ENCODE measurements around the gene UQCRC1.

UQCRC1 gene

GRCh38 chr3:48569808-48570450, 39.5 kb downstream of the UQCRC1 start:
- DNase-seq = no peak

GRCh38 chr3:48569400-48569799, 40.0 kb downstream of the UQCRC1 start:
- DNase-seq = no peak

- no peak for DNase-seq
These were observed 41.0 kb downstream of the UQCRC1 start for GRCh38 chr3:48568476-48568875.

- DNase-seq = no peak
These were observed 41.9 kb downstream of the UQCRC1 start for GRCh38 chr3:48567500-48567899.

- no peak for DNase-seq
These were observed 42.4 kb downstream of the UQCRC1 start for GRCh38 chr3:48567090-48567489.

GRCh38 chr3:48566401-48566760, 43.1 kb downstream of the UQCRC1 start:
- no peak for DNase-seq

- DNase-seq = peak; percentile 8
These were observed 43.6 kb downstream of the UQCRC1 start for GRCh38 chr3:48565591-48566400.

- no peak for DNase-seq
These were observed 44.3 kb downstream of the UQCRC1 start for GRCh38 chr3:48565186-48565585.

GRCh38 chr3:48564667-48565066, 44.8 kb downstream of the UQCRC1 start:
- DNase-seq = no peak

- DNase-seq = peak; percentile 14
These were observed 45.4 kb downstream of the UQCRC1 start for GRCh38 chr3:48564022-48564421.

- no peak for DNase-seq
These were observed 46.0 kb downstream of the UQCRC1 start, which contains the start of gene UCN2 for GRCh38 chr3:48563382-48563918. TSS of gene UCN2 (minus strand) at chr3:48563781. CDS start at chr3:48563124, 657 bp downstream.

- DNase-seq = no peak
These were observed 46.9 kb downstream of the UQCRC1 start for GRCh38 chr3:48562367-48563095.

- DNase-seq = no peak
These were observed 48.3 kb downstream of the UQCRC1 start for GRCh38 chr3:48561045-48561736.

- DNase-seq = no peak
These were observed 48.8 kb downstream of the UQCRC1 start for GRCh38 chr3:48560648-48561018.

GRCh38 chr3:48558493-48559134, 50.8 kb downstream of the UQCRC1 start:
- peak; percentile 26 for DNase-seq

- peak; percentile 96 for DNase-seq
These were observed 52.4 kb downstream of the UQCRC1 start, which contains the start of gene PFKFB4 for GRCh38 chr3:48556796-48557626. TSS of gene PFKFB4 (minus strand) at chr3:48556803. CDS start at chr3:48556777, 26 bp downstream.

- DNase-seq = no peak
These were observed 53.3 kb downstream of the UQCRC1 start for GRCh38 chr3:48555949-48556795.

GRCh38 chr3:48555231-48555948, 54.1 kb downstream of the UQCRC1 start:
- DNase-seq = no peak
